ENCODE results near the gene OPCML.

The OPCML gene

DNA sequence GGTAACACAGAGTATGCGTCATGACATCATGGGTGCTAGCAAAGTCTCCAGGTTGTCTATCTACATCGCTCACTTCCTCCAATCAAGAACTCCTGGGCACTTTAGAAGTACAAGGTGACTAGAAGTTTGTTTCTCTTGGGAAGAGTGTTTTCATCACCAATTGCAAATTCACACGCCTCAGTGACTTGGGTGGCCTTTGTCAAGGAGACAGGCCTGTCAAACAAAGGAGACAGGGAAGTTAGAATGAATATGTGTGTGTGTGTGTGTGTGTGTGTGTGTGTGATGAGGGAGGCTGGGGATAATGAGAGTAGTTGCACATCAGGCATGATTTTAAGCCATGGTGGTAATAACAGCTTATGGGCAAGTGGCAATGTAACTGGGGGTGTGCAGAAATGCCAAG, 953.2 kb downstream of the OPCML start:
- no peak overlapping the region for H3K27ac ChIP-seq (ENCODE audit: low read depth, low read length, poor library complexity, severe bottlenecking)
- no peak overlapping the region for H3K4me2 ChIP-seq (ENCODE audit: low read length)
- H3K4me1 ChIP-seq (ENCODE audit: insufficient read depth, low read length, severe bottlenecking): no peaks in the 10 kb centered on the region
- H4K20me1 ChIP-seq (ENCODE audit: insufficient read depth, low read length): no peaks in the 10 kb centered on the region
- no peaks in the 10 kb centered on the region for H3F3A ChIP-seq (ENCODE audit: insufficient read depth, low read length)
- no peaks in the 10 kb centered on the region for H3K79me2 ChIP-seq (ENCODE audit: insufficient read depth, low read length)
- TF ChIP-seq EZH2 (IDR thresholded peaks at IDR 0.05; ENCODE audit: borderline replicate concordance, low read length): no peak
- TF ChIP-seq, protein P1, sequence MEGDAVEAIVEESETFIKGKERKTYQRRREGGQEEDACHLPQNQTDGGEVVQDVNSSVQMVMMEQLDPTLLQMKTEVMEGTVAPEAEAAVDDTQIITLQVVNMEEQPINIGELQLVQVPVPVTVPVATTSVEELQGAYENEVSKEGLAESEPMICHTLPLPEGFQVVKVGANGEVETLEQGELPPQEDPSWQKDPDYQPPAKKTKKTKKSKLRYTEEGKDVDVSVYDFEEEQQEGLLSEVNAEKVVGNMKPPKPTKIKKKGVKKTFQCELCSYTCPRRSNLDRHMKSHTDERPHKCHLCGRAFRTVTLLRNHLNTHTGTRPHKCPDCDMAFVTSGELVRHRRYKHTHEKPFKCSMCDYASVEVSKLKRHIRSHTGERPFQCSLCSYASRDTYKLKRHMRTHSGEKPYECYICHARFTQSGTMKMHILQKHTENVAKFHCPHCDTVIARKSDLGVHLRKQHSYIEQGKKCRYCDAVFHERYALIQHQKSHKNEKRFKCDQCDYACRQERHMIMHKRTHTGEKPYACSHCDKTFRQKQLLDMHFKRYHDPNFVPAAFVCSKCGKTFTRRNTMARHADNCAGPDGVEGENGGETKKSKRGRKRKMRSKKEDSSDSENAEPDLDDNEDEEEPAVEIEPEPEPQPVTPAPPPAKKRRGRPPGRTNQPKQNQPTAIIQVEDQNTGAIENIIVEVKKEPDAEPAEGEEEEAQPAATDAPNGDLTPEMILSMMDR (IDR thresholded peaks at IDR 0.05; ENCODE audit: low read length): no peak
- no peaks in the 10 kb centered on the region for H3K9me2 ChIP-seq (ENCODE audit: low read depth, low read length)
- H3K9ac ChIP-seq (ENCODE audit: low read length): no peak overlapping the region
- H3K9me3 ChIP-seq (ENCODE audit: low read length): no peaks in the 10 kb centered on the region
- H2AFZ ChIP-seq (ENCODE audit: low read length): no peak overlapping the region
- no peaks in the 10 kb centered on the region for H3K27me3 ChIP-seq (ENCODE audit: insufficient read depth, low read length)
- H3K4me3 ChIP-seq (ENCODE audit: low read depth, low read length, poor library complexity, severe bottlenecking): no peak overlapping the region
- no peaks in the 10 kb centered on the region for H3K36me3 ChIP-seq (ENCODE audit: insufficient read depth, low read length)

DNA sequence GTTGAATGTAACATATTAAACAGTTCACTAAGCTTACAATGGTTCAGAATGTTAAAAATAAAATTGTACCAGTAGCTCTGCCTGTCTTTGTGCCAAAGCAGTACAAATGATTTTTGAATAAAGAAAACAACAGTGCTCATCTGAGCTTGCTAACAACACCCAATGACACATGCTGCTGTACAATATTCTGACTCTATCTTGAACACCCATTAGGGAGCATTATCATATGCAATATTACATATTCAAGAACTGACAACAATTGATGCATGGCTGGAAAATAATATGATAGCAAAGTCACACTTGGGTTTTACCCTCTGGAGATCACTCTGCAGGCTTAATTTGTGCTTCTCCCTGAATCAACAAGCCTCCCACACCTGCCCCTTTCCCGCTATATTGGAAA, 953.7 kb downstream of the OPCML start:
- Histone ChIP-seq H3K4me2 (ENCODE audit: low read length) (no peak overlapping the region), H3K36me3 (ENCODE audit: insufficient read depth, low read length) (no peaks in the 10 kb centered on the region), H3K79me2 (ENCODE audit: insufficient read depth, low read length) (no peaks in the 10 kb centered on the region), H3F3A (ENCODE audit: insufficient read depth, low read length) (no peaks in the 10 kb centered on the region), H4K20me1 (ENCODE audit: insufficient read depth, low read length) (no peaks in the 10 kb centered on the region), H3K9me2 (ENCODE audit: low read depth, low read length) (no peaks in the 10 kb centered on the region), H3K4me3 (ENCODE audit: low read depth, low read length, poor library complexity, severe bottlenecking) (no peak overlapping the region), H3K9me3 (ENCODE audit: low read length) (no peaks in the 10 kb centered on the region), H3K27ac (ENCODE audit: low read depth, low read length, poor library complexity, severe bottlenecking) (no peak overlapping the region), H2AFZ (ENCODE audit: low read length) (no peak overlapping the region), H3K4me1 (ENCODE audit: insufficient read depth, low read length, severe bottlenecking) (no peaks in the 10 kb centered on the region), H3K27me3 (ENCODE audit: insufficient read depth, low read length) (no peaks in the 10 kb centered on the region), H3K9ac (ENCODE audit: low read length) (no peak overlapping the region)
- TF ChIP-seq EZH2 (IDR thresholded peaks at IDR 0.05; ENCODE audit: borderline replicate concordance, low read length): no peak
- TF ChIP-seq, protein P1 (IDR thresholded peaks at IDR 0.05; ENCODE audit: low read length): no peak

DNA sequence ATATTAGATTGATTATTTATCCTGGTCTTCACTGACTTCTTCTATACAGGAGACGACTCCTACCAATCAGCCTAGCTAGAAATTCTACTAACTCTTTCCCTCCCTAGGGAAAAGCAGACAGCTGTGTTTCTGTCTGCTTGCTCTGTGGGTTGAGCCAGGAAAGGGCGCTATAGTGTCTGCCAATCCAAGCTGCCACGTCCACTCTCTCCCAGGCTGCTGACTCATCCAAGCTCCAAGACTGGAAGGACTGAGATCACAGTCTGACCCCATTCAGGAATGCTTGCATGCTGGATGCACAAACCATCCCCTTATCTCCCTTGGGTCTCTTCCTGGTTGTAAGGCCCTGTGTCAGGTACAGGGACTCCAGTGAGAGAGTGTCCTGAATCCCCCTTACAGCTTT, 955.6 kb downstream of the OPCML start:
- Histone ChIP-seq H4K20me1 (ENCODE audit: insufficient read depth, low read length) (no peaks in the 10 kb centered on the region), H3K4me2 (ENCODE audit: low read length) (no peak overlapping the region), H3K79me2 (ENCODE audit: insufficient read depth, low read length) (no peaks in the 10 kb centered on the region), H3K9ac (ENCODE audit: low read length) (no peak overlapping the region), H3K9me3 (ENCODE audit: low read length) (no peaks in the 10 kb centered on the region), H2AFZ (ENCODE audit: low read length) (no peak overlapping the region), H3F3A (ENCODE audit: insufficient read depth, low read length) (no peaks in the 10 kb centered on the region), H3K9me2 (ENCODE audit: low read depth, low read length) (no peaks in the 10 kb centered on the region), H3K27ac (ENCODE audit: low read depth, low read length, poor library complexity, severe bottlenecking) (no peak overlapping the region), H3K4me1 (ENCODE audit: insufficient read depth, low read length, severe bottlenecking) (no peaks in the 10 kb centered on the region), H3K36me3 (ENCODE audit: insufficient read depth, low read length) (no peaks in the 10 kb centered on the region), H3K27me3 (ENCODE audit: insufficient read depth, low read length) (no peaks in the 10 kb centered on the region), H3K4me3 (ENCODE audit: low read depth, low read length, poor library complexity, severe bottlenecking) (no peak overlapping the region)
- TF ChIP-seq, protein P1 (IDR thresholded peaks at IDR 0.05; ENCODE audit: low read length): no peak
- TF ChIP-seq EZH2 (IDR thresholded peaks at IDR 0.05; ENCODE audit: borderline replicate concordance, low read length): no peak

Measured in OCI-LY1 (cell line).